ENCODE measurements around the gene RGS10.

DNA sequence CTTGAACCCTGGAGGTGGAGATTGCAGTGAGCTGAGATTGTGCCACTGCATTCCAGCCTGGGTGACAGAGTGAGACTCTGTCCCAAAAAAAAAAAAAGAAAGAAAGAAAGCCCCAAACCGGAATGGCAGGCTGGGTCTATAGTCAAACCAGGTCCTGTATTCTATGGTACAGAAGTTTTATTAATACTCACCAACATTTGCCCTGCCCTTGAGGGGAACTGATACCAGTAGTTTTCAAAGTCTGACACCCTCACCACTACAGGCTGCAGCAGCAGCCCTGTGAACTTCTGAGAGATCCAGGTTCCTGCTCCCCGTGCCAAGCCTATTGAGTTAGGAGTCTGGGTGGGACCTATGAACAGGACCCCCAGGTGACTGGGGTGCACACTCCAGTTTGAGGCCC is 80.6 kb downstream of the RGS10 start:
- TF ChIP-seq ZXDB (tag by site-specific recombination; IDR thresholded peaks at IDR 0.05) (no peak), KLF10 (tag by site-specific recombination; IDR thresholded peaks at IDR 0.05) (no peak), ZNF274 (IDR thresholded peaks at IDR 0.05; ENCODE audit: low read length) (no peak), ZNF274 (tag by site-specific recombination; IDR thresholded peaks at IDR 0.05; ENCODE audit: borderline replicate concordance) (no peak)
- TF ChIP-seq, protein P1, sequence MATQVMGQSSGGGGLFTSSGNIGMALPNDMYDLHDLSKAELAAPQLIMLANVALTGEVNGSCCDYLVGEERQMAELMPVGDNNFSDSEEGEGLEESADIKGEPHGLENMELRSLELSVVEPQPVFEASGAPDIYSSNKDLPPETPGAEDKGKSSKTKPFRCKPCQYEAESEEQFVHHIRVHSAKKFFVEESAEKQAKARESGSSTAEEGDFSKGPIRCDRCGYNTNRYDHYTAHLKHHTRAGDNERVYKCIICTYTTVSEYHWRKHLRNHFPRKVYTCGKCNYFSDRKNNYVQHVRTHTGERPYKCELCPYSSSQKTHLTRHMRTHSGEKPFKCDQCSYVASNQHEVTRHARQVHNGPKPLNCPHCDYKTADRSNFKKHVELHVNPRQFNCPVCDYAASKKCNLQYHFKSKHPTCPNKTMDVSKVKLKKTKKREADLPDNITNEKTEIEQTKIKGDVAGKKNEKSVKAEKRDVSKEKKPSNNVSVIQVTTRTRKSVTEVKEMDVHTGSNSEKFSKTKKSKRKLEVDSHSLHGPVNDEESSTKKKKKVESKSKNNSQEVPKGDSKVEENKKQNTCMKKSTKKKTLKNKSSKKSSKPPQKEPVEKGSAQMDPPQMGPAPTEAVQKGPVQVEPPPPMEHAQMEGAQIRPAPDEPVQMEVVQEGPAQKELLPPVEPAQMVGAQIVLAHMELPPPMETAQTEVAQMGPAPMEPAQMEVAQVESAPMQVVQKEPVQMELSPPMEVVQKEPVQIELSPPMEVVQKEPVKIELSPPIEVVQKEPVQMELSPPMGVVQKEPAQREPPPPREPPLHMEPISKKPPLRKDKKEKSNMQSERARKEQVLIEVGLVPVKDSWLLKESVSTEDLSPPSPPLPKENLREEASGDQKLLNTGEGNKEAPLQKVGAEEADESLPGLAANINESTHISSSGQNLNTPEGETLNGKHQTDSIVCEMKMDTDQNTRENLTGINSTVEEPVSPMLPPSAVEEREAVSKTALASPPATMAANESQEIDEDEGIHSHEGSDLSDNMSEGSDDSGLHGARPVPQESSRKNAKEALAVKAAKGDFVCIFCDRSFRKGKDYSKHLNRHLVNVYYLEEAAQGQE (tag by site-specific recombination; IDR thresholded peaks at IDR 0.05) = no peak

Measured in HEK293 (cell line).